GM18519 (cell line): Measurements from ENCODE around the gene MRPL44.
"Not testable (repeated sequence)": the region's sequence is repeated elsewhere in the genome, so short reads cannot be mapped to it uniquely, and the experiment has no call there.

Experiments
- ATAC-seq: cut with Tn5 transposase; IDR thresholded peaks from one replicate; pipeline ENCODE4 v1.9.1; 2021; ENCODE audit warnings: mild to moderate bottlenecking, moderate library complexity; ENCODE audit not compliant: unreplicated experiment, low FRiP score

MRPL44 gene

GRCh38 chr2:224000662-224001061, 43.4 kb downstream of the MRPL44 start:
- ATAC-seq, result not testable (repeated sequence)

- no peak for ATAC-seq
Measured at GRCh38 chr2:224004105-224004695, 46.9 kb downstream of the MRPL44 start.

- no peak for ATAC-seq
Measured at GRCh38 chr2:224008702-224009261, 51.5 kb downstream of the MRPL44 start.

GRCh38 chr2:224009605-224010315, 52.5 kb downstream of the MRPL44 start:
- ATAC-seq, result no peak

GRCh38 chr2:224011837-224012236, 54.6 kb downstream of the MRPL44 start:
- no peak for ATAC-seq

GRCh38 chr2:224014336-224014735, 57.1 kb downstream of the MRPL44 start:
- ATAC-seq, result no peak

GRCh38 chr2:224016963-224017362, 59.7 kb downstream of the MRPL44 start:
- ATAC-seq, result no peak
